B cell (primary cell): ENCODE measurements around the gene BRF1. TPM values are rescaled to one million over a fixed set of nuclear protein-coding genes. Genes with fewer than 3 reads are reported as not detected.
A peak's percentile ranks its signal among the peaks of the same experiment; 100 is the strongest.

ENCODE experiments used
- ATAC-seq: fragments of 200-7000 bp; cut with Tn5 transposase; one replicate; pipeline ENCODE4 v1.10.0; 2021; ENCODE audit warnings: low read depth, mild to moderate bottlenecking, moderate number of reproducible peaks, moderate library complexity
- CTCF ChIA-PET: fragments of 350-600 bp; sonication (Branson Sonifier 250); formaldehyde crosslinking; loops from one replicate; lab custom pipeline; 2021; ENCODE audit warnings: antibody characterized with exemption, inconsistent platforms; lab: Charles Lee
- POLR2A ChIA-PET: fragments of 350-600 bp; sonication (Branson Sonifier 250); formaldehyde crosslinking; loops from one replicate; lab custom pipeline; 2021; ENCODE audit warnings: antibody characterized with exemption; lab: Charles Lee
- DNase-seq: peaks from one replicate; pipeline ENCODE4 v3.0.0; 2013
- H2AFZ ChIP-seq: 2 replicates; pipeline ENCODE4 v1.6.1; 2012; ENCODE audit warnings: mild to moderate bottlenecking, low read depth, low read length; ENCODE audit not compliant: insufficient read depth, poor library complexity, severe bottlenecking
- H3K27ac ChIP-seq, 2 donors: 1 replicate in 1 of 2; 2 replicates in 1 of 2; pipeline ENCODE4 v1.5.1; 2012 to 2013; ENCODE audit warnings: low read length in 2 of 2, mild to moderate bottlenecking in 2 of 2, moderate library complexity in 1 of 2
- H3K27me3 ChIP-seq, 4 experiments: fragments of 200-600 bp in 1 of 4; sonication (generic) in 1 of 4; replicated peaks in 1 of 4; 1 replicate in 2 of 4; 2 replicates in 2 of 4; pipeline versions ENCODE4 v1.6.1 to v1.7.0; 2013 to 2016; ENCODE audit warnings: low read length in 3 of 4, mild to moderate bottlenecking in 2 of 4, mixed read lengths in 1 of 4, moderate library complexity in 1 of 4; ENCODE audit not compliant: insufficient read depth in 4 of 4, control insufficient read depth in 3 of 4; ENCODE audit errors: control extremely low read depth in 1 of 4
- H3K36me3 ChIP-seq, 2 experiments: replicated peaks in 1 of 2; 1 replicate in 1 of 2; 2 replicates in 1 of 2; pipeline versions ENCODE4 v1.6.1 to v1.7.1; 2013; ENCODE audit warnings: low read length in 1 of 2; ENCODE audit not compliant: insufficient read depth in 2 of 2, control insufficient read depth in 1 of 2; ENCODE audit errors: control extremely low read depth in 1 of 2, extremely low read depth in 1 of 2
- H3K4me1 ChIP-seq, 2 donors: fragments of 200-600 bp in 1 of 2; sonication (generic) in 1 of 2; 1 replicate in 1 of 2; 2 replicates in 1 of 2; pipeline versions ENCODE4 v1.5.1 to v1.6.1; 2013 to 2017; ENCODE audit warnings: low read length in 2 of 2; ENCODE audit not compliant: control insufficient read depth in 2 of 2, insufficient read depth in 2 of 2
- H3K4me2 ChIP-seq: replicated peaks from 2 replicates; pipeline ENCODE3; 2012; ENCODE audit warnings: mild to moderate bottlenecking, low read depth, low read length; ENCODE audit not compliant: poor library complexity, severe bottlenecking
- H3K4me3 ChIP-seq, 5 experiments: fragments of 200-600 bp in 1 of 5; sonication (generic) in 1 of 5; 1 replicate in 3 of 5; 2 replicates in 2 of 5; pipeline versions ENCODE4 v1.5.1 to v1.7.0; 2011 to 2016; ENCODE audit warnings: low read length in 4 of 5, mild to moderate bottlenecking in 4 of 5, low read depth in 2 of 5, control low read depth in 1 of 5, moderate library complexity in 1 of 5; ENCODE audit not compliant: insufficient read depth in 1 of 5; ENCODE audit errors: control extremely low read depth in 1 of 5, extremely low read depth in 1 of 5
- H3K79me2 ChIP-seq: fragments of 200-600 bp; sonication (generic); one replicate; pipeline ENCODE4 v1.6.0; 2016; ENCODE audit warnings: low read length; ENCODE audit not compliant: control insufficient read depth, insufficient read depth
- H3K9ac ChIP-seq: fragments of 200-600 bp; sonication (generic); 2 replicates; pipeline ENCODE4 v1.6.1; 2017; ENCODE audit warnings: mild to moderate bottlenecking, low read length, moderate library complexity
- H3K9me3 ChIP-seq, 3 donors: one replicate each; pipeline versions ENCODE4 v1.6.1 to v1.7.1; 2013; ENCODE audit warnings: low read length in 2 of 3; ENCODE audit not compliant: control insufficient read depth in 2 of 3, insufficient read depth in 1 of 3; ENCODE audit errors: control extremely low read depth in 1 of 3
- H4K20me1 ChIP-seq: 2 replicates; pipeline ENCODE4 v1.6.0; 2012; ENCODE audit warnings: mild to moderate bottlenecking, low read length; ENCODE audit not compliant: insufficient read depth, control insufficient read depth, poor library complexity, severe bottlenecking
- H3K27ac Mint-ChIP-seq: one replicate; pipeline ENCODE4 v1.8.0; 2021; ENCODE audit warnings: mixed read lengths
- H3K27me3 Mint-ChIP-seq: one replicate; pipeline ENCODE4 v1.8.0; 2021; ENCODE audit warnings: mixed read lengths
- H3K4me1 Mint-ChIP-seq: one replicate; pipeline ENCODE4 v1.8.0; 2021; ENCODE audit warnings: mixed read lengths
- H3K4me3 Mint-ChIP-seq: one replicate; pipeline ENCODE4 v1.8.0; 2021; ENCODE audit warnings: mixed read lengths
- H3K9me3 Mint-ChIP-seq: one replicate; pipeline ENCODE4 v1.8.0; 2022; ENCODE audit warnings: mixed read lengths; ENCODE audit not compliant: insufficient read depth
- EZH2 ChIP-seq: IDR thresholded peaks from 2 replicates; pipeline ENCODE4 v1.6.1; 2012; ENCODE audit warnings: borderline replicate concordance, low read depth, mild to moderate bottlenecking, moderate library complexity, low read length; ENCODE audit not compliant: insufficient read depth, poor library complexity, severe bottlenecking
- WGBS: methylation state at CpG from one replicate; pipeline ENCODE4 v1.1.5; 2013; ENCODE audit warnings: missing lambda C conversion rate; ENCODE audit not compliant: insufficient coverage; 5-methylcytosine and 5-hydroxymethylcytosine counted together
- intact Hi-C: fragments of 100-400 bp; cut with micrococcal nuclease; formaldehyde crosslinking; loops from one replicate; pipeline ENCODE4 v1.10.0; 2022
- polyA plus RNA-seq: library from polyadenylated mRNA; depleted of rRNA; stranded (reverse); fragments of >200 nt; gene quantifications from 2 replicates; pipeline ENCODE4 v1.2.3, GENCODE V29; 2012
- total RNA-seq, 2 donors: library from RNA; stranded (reverse); fragments of 120-200 nt in 1 of 2; gene quantifications; 1 replicate in 1 of 2; 2 replicates in 1 of 2; pipeline versions ENCODE4 v1.2.3 to v1.2.4, GENCODE V29; 2013 to 2022
- TF ChIP-seq, protein P1 (sequence below): fragments of 200-600 bp; IDR thresholded peaks from one replicate; pipeline ENCODE4 v1.8.0; 2022; ENCODE audit warnings: antibody characterized with exemption, mild to moderate bottlenecking

The BRF1 gene
- total and polyA plus RNA-seq, 2 donors (not counting 1 experiment from before 2014, with no cell fraction given), result 24.5 to 55.8 TPM

DNA sequence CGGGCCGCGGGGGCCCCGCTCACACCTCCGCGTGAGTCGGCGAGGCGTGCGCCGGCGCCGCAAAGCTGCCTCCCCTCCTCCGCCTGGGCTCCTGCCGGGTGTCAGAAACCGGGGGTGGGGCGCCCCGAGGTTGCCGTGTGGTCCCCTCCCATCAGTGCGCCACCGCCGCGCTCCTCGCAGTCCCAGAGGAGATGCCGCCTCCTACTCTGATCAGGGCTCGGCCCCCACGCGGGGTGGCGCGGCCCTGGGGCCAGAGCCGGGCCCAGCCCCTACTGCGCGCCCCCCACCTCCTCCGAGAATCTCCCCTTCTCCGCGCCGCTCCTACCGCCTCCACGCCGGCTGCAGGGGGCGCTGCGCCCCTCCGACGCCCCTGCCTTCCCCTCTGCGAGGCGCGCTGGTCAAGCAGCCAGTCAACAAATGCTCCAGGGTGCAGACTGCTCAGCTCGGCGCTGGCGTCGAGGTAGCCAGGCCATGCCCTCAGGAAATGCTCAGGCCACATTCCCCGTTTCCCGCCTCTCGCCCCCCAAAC is 131.8 kb downstream of the BRF1 start:
- intact Hi-C loops, result no loop called here
- no peak overlapping the region for H3K27ac ChIP-seq
- TF ChIP-seq, protein P1, sequence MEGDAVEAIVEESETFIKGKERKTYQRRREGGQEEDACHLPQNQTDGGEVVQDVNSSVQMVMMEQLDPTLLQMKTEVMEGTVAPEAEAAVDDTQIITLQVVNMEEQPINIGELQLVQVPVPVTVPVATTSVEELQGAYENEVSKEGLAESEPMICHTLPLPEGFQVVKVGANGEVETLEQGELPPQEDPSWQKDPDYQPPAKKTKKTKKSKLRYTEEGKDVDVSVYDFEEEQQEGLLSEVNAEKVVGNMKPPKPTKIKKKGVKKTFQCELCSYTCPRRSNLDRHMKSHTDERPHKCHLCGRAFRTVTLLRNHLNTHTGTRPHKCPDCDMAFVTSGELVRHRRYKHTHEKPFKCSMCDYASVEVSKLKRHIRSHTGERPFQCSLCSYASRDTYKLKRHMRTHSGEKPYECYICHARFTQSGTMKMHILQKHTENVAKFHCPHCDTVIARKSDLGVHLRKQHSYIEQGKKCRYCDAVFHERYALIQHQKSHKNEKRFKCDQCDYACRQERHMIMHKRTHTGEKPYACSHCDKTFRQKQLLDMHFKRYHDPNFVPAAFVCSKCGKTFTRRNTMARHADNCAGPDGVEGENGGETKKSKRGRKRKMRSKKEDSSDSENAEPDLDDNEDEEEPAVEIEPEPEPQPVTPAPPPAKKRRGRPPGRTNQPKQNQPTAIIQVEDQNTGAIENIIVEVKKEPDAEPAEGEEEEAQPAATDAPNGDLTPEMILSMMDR, result peak; percentile 73
- TF ChIP-seq EZH2, result no peak
- peaks cover 16 to 25% of the 10 kb centered on the region in 2 donors for H3K4me1 ChIP-seq
- H3K9me3 ChIP-seq, result no peaks in the 10 kb centered on the region
- no peak overlapping the region for H2AFZ ChIP-seq
- peak overlapping the region; percentile 84 for H3K4me2 ChIP-seq
- peak; percentile 60 for DNase-seq
- no peaks in the 10 kb centered on the region for H3K79me2 ChIP-seq
- peak overlapping the region; percentile 43 for H3K9ac ChIP-seq
- ChIA-PET CTCF (interaction anchor here (0.7 to 1.4 kb wide), 3 partner anchors 11 to 127 kb away, joined by 3 read pairs; no protein-coding TSS in a partner anchor), POLR2A (no interaction called here)
- Mint-ChIP-seq H3K4me3 (peak overlapping the region; percentile 71), H3K9me3 (no peaks in the 10 kb centered on the region), H3K27me3 (peaks cover 20% of the 10 kb centered on the region), H3K27ac (no peak overlapping the region), H3K4me1 (peaks cover 24% of the 10 kb centered on the region)
- WGBS, result 4% methylated on average over 54 of the region's 54 CpGs
- peaks cover 0 to 47% (median 20%) of the 10 kb centered on the region in 4 experiments for H3K27me3 ChIP-seq
- peak overlapping the region in 3 of 5 experiments; percentile 18 to 44 (median 40) for H3K4me3 ChIP-seq
- H3K36me3 ChIP-seq, result no peaks in the 10 kb centered on the region
- no peaks in the 10 kb centered on the region for H4K20me1 ChIP-seq
- ATAC-seq, result peak; percentile 35

DNA sequence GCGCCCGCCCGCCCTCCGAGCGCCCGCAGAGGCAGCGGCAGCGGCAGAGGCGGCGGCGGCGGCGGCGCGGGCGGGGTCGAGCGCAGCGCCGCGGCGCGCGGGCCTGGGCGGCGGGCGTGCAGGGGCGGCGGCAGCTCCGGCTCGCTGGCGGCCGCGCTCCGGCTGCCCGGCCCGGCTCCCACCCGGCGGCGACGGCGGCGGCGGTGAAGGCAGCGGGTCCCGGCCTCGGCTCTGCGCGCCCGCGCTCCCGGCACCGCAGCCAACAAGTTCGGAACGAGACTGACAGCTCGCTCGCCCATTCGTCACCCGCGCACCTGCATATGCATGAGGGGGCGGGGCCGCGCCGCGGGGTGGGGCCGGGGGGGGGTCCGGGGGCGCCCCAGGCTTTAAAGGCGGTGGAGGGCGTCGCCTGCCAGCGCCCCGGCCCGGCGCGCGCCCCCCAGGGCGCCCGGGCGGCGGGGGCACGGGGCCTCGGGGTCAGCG is 132.3 kb downstream of the BRF1 start, which contains the start of gene JAG2:
TSS of gene JAG2 (minus strand) at position 281 of the 483 bp plus-strand sequence. CDS start 356 bp downstream, outside the sequence.
- Mint-ChIP-seq H3K27me3 (peaks cover 20% of the 10 kb centered on the region), H3K27ac (peak within 1 kb of the TSS; percentile 46), H3K4me1 (peaks cover 24% of the 10 kb centered on the region), H3K9me3 (no peaks in the 10 kb centered on the region), H3K4me3 (peak within 1 kb of the TSS; percentile 78)
- DNase-seq (peak; percentile 58), ATAC-seq (peak; percentile 44)
- ChIA-PET POLR2A (no interaction called here), CTCF (interaction anchor here (1.4 kb wide), 1 partner anchor 128 kb away, joined by 3 read pairs; no protein-coding TSS in a partner anchor)
- Histone ChIP-seq H2AFZ (peak within 1 kb of the TSS; percentile 42), H3K27ac (no peak within 1 kb of the TSS), H3K36me3 (no peaks in the 10 kb centered on the region), H3K9me3 (no peaks in the 10 kb centered on the region), H3K4me3 (peak within 1 kb of the TSS in 3 of 5 experiments; percentile 29 to 44 (median 40)), H3K4me1 (peaks cover 15 to 23% of the 10 kb centered on the region in 2 donors), H3K27me3 (peaks cover 0 to 47% (median 20%) of the 10 kb centered on the region in 4 experiments), H3K79me2 (no peaks in the 10 kb centered on the region), H3K9ac (peak within 1 kb of the TSS; percentile 45), H3K4me2 (peak within 1 kb of the TSS; percentile 89), H4K20me1 (no peaks in the 10 kb centered on the region)
- TF ChIP-seq EZH2, result no peak
- TF ChIP-seq, protein P1, result no peak
- intact Hi-C loops, result no loop called here
- under 1% methylated on average over 84 of the region's 84 CpGs for WGBS
